Left ventricle myocardium inferior (tissue), 1 donor: ENCODE data around the gene SKI. TPM values are rescaled to one million over a fixed set of nuclear protein-coding genes. Genes with fewer than 3 reads are reported as not detected.

Experiments
- DNase-seq: peaks from one replicate; pipeline ENCODE4 v3.0.0-alpha.2; 2020
- H3K27ac ChIP-seq: fragments of 200-600 bp; replicated peaks from 2 replicates; pipeline ENCODE4 v1.8.0; 2021
- H3K27me3 ChIP-seq: fragments of 200-600 bp; 2 replicates; pipeline ENCODE4 v1.8.0; 2021; ENCODE audit warnings: low read depth
- H3K36me3 ChIP-seq: fragments of 200-600 bp; 2 replicates; pipeline ENCODE4 v1.8.0; 2021
- H3K4me1 ChIP-seq: fragments of 200-600 bp; 2 replicates; pipeline ENCODE4 v1.8.0; 2021
- H3K4me3 ChIP-seq: fragments of 200-600 bp; 2 replicates; pipeline ENCODE4 v1.8.0; 2021; ENCODE audit warnings: mild to moderate bottlenecking, moderate library complexity
- H3K9me3 ChIP-seq: fragments of 200-600 bp; replicated peaks from 2 replicates; pipeline ENCODE4 v1.8.0; 2021
- intact Hi-C: fragments of 100-400 bp; cut with micrococcal nuclease; formaldehyde crosslinking; loops from one replicate; pipeline ENCODE4 v1.11.0; 2022
- total RNA-seq: library from RNA; stranded (reverse); fragmentation: NEBNext Ultra II Directional; extraction: Animal tissue kit (Norgen Biotek cat#: 25700); gene quantifications from one replicate; pipeline ENCODE4 v1.2.1, GENCODE V29; 2021
- TF ChIP-seq, protein P1 (sequence below): fragments of 200-600 bp; IDR thresholded peaks from 2 replicates; pipeline ENCODE4 v1.8.0; 2021; ENCODE audit warnings: antibody characterized with exemption, mild to moderate bottlenecking, borderline replicate concordance
- donor health status: DM: no; HTN: yes; CAD: no; lungs with severe emphysema.

The SKI gene
- total RNA-seq, 1 donor from 2014 or later: 37.9 TPM

DNA sequence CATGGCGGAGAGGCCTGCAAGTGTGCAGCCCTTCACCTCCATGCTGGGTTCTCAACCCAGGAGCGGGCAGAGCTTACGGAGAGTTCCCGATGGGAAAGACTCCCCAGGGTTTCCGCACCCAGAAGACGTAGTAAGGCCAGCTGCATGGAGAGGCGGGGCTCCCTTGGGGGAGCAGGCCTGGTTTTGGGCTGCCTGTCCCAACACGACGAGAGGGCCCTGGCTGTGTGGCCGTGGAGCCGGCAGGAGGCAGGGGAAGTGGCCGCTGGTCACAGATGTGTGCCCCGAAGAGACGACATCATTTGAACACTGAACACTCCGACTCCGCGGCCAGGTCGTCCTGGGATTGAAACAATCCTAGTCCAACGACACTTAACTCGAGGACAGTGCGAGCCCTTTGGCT lies 106.2 kb downstream of the SKI start:
- Histone ChIP-seq H3K27ac (no peak overlapping the region), H3K27me3 (peaks cover 8% of the 10 kb centered on the region), H3K4me1 (peaks cover 13% of the 10 kb centered on the region), H3K4me3 (no peak overlapping the region), H3K9me3 (no peaks in the 10 kb centered on the region), H3K36me3 (no peaks in the 10 kb centered on the region)
- TF ChIP-seq, protein P1, sequence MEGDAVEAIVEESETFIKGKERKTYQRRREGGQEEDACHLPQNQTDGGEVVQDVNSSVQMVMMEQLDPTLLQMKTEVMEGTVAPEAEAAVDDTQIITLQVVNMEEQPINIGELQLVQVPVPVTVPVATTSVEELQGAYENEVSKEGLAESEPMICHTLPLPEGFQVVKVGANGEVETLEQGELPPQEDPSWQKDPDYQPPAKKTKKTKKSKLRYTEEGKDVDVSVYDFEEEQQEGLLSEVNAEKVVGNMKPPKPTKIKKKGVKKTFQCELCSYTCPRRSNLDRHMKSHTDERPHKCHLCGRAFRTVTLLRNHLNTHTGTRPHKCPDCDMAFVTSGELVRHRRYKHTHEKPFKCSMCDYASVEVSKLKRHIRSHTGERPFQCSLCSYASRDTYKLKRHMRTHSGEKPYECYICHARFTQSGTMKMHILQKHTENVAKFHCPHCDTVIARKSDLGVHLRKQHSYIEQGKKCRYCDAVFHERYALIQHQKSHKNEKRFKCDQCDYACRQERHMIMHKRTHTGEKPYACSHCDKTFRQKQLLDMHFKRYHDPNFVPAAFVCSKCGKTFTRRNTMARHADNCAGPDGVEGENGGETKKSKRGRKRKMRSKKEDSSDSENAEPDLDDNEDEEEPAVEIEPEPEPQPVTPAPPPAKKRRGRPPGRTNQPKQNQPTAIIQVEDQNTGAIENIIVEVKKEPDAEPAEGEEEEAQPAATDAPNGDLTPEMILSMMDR: no peak
- intact Hi-C loops: no loop called here
- no peak for DNase-seq

DNA sequence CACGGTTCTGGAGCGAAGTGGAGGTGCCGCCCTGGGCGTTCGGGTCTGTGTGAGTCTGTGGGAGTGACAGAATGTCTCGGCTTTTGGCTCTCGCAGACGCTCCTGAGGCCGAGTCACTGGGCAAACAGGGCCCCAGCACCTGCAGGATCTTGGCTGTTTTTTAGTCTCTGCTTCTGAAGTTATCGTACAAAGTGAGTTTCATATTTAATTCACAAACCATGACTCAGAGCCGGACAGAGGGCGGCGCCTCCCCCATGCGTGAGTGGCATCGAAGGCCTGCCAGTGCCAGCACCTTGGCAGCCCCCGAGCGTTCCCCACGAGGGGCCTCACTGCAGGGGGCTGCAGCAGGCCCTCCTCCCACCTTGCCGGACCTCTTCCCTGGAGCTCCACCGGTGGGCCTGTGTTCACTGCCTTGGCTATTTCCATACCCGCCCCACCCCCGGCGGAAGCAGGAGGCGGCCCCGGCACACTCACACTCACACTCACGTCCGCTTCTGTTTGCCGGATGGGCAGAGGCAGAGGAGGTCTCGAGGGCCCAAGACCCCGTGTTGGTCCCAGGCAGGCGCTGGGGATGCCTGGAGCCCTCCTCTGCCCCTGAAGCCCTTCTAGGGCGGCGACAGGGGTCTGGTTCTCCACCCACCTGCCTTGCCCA lies 106.9 kb downstream of the SKI start:
- TF ChIP-seq, protein P1: no peak

DNA sequence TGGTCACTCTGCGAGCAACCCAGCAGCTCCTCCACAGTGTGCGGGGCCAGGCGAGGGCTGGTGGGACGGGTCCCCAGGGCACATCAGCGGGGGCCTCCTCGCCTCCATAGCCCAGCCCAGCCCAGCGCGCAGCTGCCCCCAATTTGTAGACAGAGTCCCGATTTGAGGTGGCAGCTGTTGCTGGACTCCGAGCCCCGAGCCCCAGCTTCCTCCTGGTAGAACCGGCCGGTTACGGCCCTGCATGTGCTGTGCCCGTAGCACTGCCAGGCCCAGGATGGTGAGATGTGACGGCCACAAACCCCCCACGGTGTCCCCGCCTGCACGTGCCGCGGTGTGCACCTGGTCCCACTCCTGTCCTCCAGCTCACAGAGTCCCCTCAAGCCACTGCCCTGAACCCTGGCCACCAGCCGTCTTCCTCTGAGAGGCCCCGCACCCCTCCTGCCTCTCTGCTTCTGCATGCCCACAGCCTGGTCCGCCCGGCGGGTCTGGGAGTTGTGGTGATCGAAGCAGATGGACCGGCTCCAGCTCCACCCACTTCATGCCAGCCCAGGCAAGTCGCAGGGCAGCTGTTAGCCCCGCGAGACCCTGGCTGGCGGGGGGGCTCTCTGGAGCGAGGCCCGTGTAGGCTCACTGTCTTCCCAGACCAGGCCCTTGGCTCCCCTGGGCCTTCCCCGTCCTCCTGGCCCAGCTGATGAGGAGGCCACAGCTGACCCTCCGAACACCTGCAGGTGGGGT lies 107.8 kb downstream of the SKI start:
- Histone ChIP-seq H3K36me3 (no peaks in the 10 kb centered on the region), H3K27ac (no peak overlapping the region), H3K27me3 (peaks cover 8% of the 10 kb centered on the region), H3K4me1 (peaks cover 3% of the 10 kb centered on the region), H3K9me3 (no peaks in the 10 kb centered on the region), H3K4me3 (no peak overlapping the region)
- TF ChIP-seq, protein P1: no peak
- DNase-seq: no peak
- intact Hi-C loops: no loop called here

More for the DNA sequence above, 106.9 kb downstream of the SKI start:
- H3K36me3 ChIP-seq: no peaks in the 10 kb centered on the region
- no peaks in the 10 kb centered on the region for H3K9me3 ChIP-seq
- H3K27ac ChIP-seq: no peak overlapping the region
- peaks cover 8% of the 10 kb centered on the region for H3K27me3 ChIP-seq
- no peak for DNase-seq
- peaks cover 12% of the 10 kb centered on the region for H3K4me1 ChIP-seq
- intact Hi-C loops: no loop called here
- no peak overlapping the region for H3K4me3 ChIP-seq

DNA sequence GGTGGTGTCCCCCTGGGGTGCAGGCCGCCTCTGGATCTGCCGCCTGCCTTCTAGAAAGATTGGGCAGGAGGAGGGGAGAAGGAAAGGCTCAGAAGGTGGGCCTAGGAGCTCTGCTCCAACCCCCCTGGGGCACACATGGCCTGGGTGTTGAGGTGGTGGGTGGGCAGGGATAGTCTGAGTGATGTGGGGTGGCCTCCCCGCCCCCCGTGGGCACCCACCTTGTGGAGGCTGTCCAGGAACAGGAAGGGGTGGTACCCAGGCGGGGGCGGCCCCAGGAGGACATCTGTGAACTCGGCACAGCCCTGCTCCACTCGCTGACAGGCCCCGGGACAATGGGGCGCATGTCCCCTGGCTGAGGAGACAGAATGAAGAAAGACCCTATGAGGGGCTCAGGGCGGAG lies 108.4 kb downstream of the SKI start:
- H3K36me3 ChIP-seq: no peaks in the 10 kb centered on the region
- H3K4me1 ChIP-seq: no peaks in the 10 kb centered on the region
- H3K27ac ChIP-seq: no peak overlapping the region
- intact Hi-C loops: no loop called here
- no peak overlapping the region for H3K4me3 ChIP-seq
- TF ChIP-seq, protein P1: no peak
- no peak for DNase-seq
- no peaks in the 10 kb centered on the region for H3K9me3 ChIP-seq
- peaks cover 8% of the 10 kb centered on the region for H3K27me3 ChIP-seq

DNA sequence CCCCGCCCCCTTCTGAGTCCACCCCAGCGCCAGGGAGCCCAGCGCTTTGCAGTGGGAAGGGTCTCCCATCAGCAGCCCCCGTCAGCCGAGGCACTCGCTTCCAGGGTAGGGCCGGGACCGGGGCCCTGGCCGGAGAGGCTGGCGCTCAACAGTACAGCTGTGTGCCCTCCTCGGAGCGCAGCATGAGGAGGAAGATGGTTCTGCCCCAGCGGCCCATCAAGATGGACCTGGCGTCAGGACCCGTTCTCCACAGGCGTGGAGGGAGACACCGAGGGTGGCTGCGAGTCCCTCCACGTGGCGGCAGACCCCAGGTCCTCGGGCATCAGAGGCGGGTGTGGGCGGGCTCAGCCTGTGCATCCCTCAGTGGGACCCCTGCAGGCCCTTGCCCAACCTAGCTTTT lies 109.0 kb downstream of the SKI start:
- no peak for DNase-seq
- Histone ChIP-seq H3K9me3 (no peaks in the 10 kb centered on the region), H3K27me3 (peaks cover 8% of the 10 kb centered on the region), H3K36me3 (no peaks in the 10 kb centered on the region), H3K4me3 (no peak overlapping the region), H3K4me1 (no peaks in the 10 kb centered on the region), H3K27ac (no peak overlapping the region)
- intact Hi-C loops: no loop called here
- TF ChIP-seq, protein P1: no peak
